ENCODE measurements around the gene CATSPERE. TPM values are rescaled to one million over a fixed set of nuclear protein-coding genes. Genes with fewer than 3 reads are reported as not detected.
"Not testable (repeated sequence)": the region's sequence is repeated elsewhere in the genome, so short reads cannot be mapped to it uniquely, and the experiment has no call there.

The CATSPERE gene
- total RNA-seq, 1 donor, result 0.94 TPM

DNA sequence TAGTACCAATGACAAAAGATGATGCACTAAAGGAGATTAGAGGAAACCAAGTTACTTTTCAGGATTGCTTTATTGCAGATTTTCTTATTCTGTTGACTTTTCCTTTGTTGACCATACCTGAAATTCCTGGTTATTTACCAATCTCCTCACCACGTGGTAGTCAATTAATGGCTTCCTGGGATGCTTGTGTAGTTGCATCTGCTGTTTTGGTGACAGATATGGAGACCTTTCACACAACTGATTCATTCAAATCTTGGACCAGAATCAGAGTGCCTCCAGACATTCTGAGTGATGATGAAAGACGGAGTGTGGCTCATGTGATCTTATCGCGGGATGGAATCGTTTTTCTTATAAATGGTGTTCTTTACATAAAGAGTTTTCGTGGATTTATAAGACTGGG lies 91.3 kb downstream of the CATSPERE start:
- Histone ChIP-seq H3K9me3 (ENCODE audit: low read depth, low read length) (peaks cover 9% of the 10 kb centered on the region), H3K4me3 (ENCODE audit: low read length) (no peak overlapping the region), H3K4me1 (ENCODE audit: insufficient read depth, low read length) (no peaks in the 10 kb centered on the region), H3K27me3 (ENCODE audit: insufficient read depth, low read length) (no peaks in the 10 kb centered on the region)

DNA sequence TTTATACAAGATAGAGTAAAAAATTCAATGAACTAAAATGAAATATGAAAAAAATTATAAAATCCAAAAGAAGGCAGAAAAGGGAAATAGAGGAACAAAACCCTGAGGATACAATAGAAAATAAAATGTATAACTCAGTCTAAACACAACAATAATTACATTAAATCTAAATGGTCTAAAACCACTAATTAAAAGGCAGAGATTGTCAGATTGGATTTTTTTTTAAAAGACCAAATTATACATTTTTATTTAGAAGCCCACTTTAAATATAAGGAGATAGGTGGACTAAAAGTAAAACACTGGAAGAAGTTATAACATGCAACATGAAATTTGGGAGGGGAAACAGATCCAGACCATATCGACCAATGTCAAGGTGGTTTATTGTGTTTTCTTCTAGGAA lies 95.2 kb downstream of the CATSPERE start:
- peaks cover 9% of the 10 kb centered on the region for H3K9me3 ChIP-seq (ENCODE audit: low read depth, low read length)
- H3K27me3 ChIP-seq (ENCODE audit: insufficient read depth, low read length), result no peaks in the 10 kb centered on the region
- H3K4me1 ChIP-seq (ENCODE audit: insufficient read depth, low read length), result no peaks in the 10 kb centered on the region
- no peak overlapping the region for H3K4me3 ChIP-seq (ENCODE audit: low read length)

DNA sequence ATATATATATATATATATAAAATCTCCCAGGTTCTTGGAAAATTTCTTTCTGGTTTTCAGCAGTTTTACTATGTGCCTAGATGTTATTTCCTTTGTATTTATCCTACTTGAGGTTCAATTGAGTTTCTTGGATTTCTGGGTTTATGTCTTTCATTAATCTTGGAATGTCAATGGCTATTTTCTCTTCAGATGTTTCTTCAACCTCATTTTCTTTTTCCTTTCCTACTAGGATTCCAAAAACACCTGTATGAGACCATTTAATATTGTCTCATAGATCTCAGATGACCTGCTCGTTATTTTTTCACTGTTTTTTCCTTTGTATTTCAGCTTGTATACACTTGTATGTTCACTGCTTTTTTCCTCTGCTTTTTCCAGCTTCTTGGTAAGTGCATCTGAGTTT lies 96.5 kb downstream of the CATSPERE start:
- Histone ChIP-seq H3K27me3 (ENCODE audit: insufficient read depth, low read length) (no peaks in the 10 kb centered on the region), H3K4me3 (ENCODE audit: low read length) (no peak overlapping the region), H3K9me3 (ENCODE audit: low read depth, low read length) (peaks cover 9% of the 10 kb centered on the region), H3K4me1 (ENCODE audit: insufficient read depth, low read length) (no peaks in the 10 kb centered on the region)

GRCh38 chr1:244559561-244559960 lies 98.5 kb downstream of the CATSPERE start:
- H3K4me3 ChIP-seq (ENCODE audit: low read length), result no peak overlapping the region
- H3K4me1 ChIP-seq (ENCODE audit: insufficient read depth, low read length), result no peaks in the 10 kb centered on the region
- peaks cover 9% of the 10 kb centered on the region for H3K9me3 ChIP-seq (ENCODE audit: low read depth, low read length)
- no peaks in the 10 kb centered on the region for H3K27me3 ChIP-seq (ENCODE audit: insufficient read depth, low read length)

GRCh38 chr1:244562877-244563276 lies 101.8 kb downstream of the CATSPERE start:
- H3K9me3 ChIP-seq (ENCODE audit: low read depth, low read length); H3K27me3 ChIP-seq (ENCODE audit: insufficient read depth, low read length); H3K4me1 ChIP-seq (ENCODE audit: insufficient read depth, low read length); H3K4me3 ChIP-seq (ENCODE audit: low read length): not testable (repeated sequence)

DNA sequence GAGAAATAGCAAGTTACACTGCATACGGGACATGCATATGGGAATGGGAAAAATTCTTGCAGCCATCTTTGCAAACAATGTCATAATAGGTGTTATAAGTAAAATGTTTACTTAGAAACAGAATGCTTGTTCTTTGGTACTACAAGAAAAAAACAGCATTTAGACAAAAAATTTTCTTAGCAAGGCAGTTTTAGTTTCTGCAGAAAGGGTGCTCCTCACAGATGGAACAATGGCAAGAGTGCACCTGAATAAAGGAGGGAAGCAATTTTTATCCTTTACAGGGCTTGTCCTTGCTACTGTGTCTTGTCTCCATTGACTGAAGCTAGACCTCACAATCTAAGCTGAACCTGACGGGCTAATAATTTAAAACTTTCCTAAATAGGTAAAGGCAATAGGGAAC lies 112.7 kb downstream of the CATSPERE start:
- H3K4me3 ChIP-seq (ENCODE audit: low read length), result no peak overlapping the region
- H3K9me3 ChIP-seq (ENCODE audit: low read depth, low read length), result peaks cover 38% of the 10 kb centered on the region
- H3K4me1 ChIP-seq (ENCODE audit: insufficient read depth, low read length), result no peaks in the 10 kb centered on the region
- H3K27me3 ChIP-seq (ENCODE audit: insufficient read depth, low read length), result no peaks in the 10 kb centered on the region

GRCh38 chr1:244576259-244576892 lies 115.3 kb downstream of the CATSPERE start:
- Histone ChIP-seq H3K4me1 (ENCODE audit: insufficient read depth, low read length) (no peaks in the 10 kb centered on the region), H3K27me3 (ENCODE audit: insufficient read depth, low read length) (no peaks in the 10 kb centered on the region), H3K4me3 (ENCODE audit: low read length) (no peak overlapping the region), H3K9me3 (ENCODE audit: low read depth, low read length) (peaks cover 38% of the 10 kb centered on the region)

GRCh38 chr1:244578205-244578604 lies 117.1 kb downstream of the CATSPERE start:
- not testable (repeated sequence) for H3K4me3 ChIP-seq (ENCODE audit: low read length); H3K27me3 ChIP-seq (ENCODE audit: insufficient read depth, low read length); H3K4me1 ChIP-seq (ENCODE audit: insufficient read depth, low read length)
- peaks cover 38% of the 10 kb centered on the region for H3K9me3 ChIP-seq (ENCODE audit: low read depth, low read length)

DNA sequence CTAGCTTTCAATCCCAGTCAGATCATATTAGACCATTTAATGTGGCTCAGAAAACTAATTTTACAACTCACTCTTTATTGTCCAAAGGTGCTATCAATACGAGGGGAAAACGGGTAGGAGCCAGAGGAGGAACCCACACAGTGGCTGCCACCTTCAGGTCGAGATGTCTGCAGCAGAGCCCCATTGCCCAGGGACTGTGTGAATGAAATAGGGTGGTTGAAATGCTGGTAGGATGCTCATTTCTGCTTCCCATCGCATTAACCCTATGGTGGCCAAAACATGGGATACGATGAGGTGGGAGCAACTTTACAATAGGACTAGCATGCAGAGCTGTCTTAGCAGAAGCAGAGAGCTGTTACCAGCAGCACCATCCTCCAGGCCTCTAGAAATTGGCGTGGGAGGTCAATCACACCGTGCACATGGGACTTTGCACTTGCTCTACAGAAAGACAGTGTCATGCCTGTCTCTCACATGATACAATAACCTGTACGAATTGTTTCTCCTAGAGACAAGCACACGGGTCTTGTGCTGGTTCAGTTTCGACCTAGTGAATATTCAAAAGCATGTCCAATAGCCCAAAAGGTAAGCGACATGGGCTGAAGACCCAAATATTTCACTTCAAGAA lies 122.4 kb downstream of the CATSPERE start:
- Histone ChIP-seq H3K4me3 (ENCODE audit: low read length) (no peak overlapping the region), H3K4me1 (ENCODE audit: insufficient read depth, low read length) (no peaks in the 10 kb centered on the region), H3K9me3 (ENCODE audit: low read depth, low read length) (no peaks in the 10 kb centered on the region), H3K27me3 (ENCODE audit: insufficient read depth, low read length) (no peaks in the 10 kb centered on the region)

- Histone ChIP-seq H3K4me1 (ENCODE audit: insufficient read depth, low read length) (no peaks in the 10 kb centered on the region), H3K9me3 (ENCODE audit: low read depth, low read length) (no peaks in the 10 kb centered on the region), H3K27me3 (ENCODE audit: insufficient read depth, low read length) (no peaks in the 10 kb centered on the region), H3K4me3 (ENCODE audit: low read length) (no peak overlapping the region)
Measured at GRCh38 chr1:244585867-244586266, 124.8 kb downstream of the CATSPERE start.

- Histone ChIP-seq H3K9me3 (ENCODE audit: low read depth, low read length) (no peaks in the 10 kb centered on the region), H3K4me3 (ENCODE audit: low read length) (no peak overlapping the region), H3K27me3 (ENCODE audit: insufficient read depth, low read length) (no peaks in the 10 kb centered on the region), H3K4me1 (ENCODE audit: insufficient read depth, low read length) (no peaks in the 10 kb centered on the region)
Measured at GRCh38 chr1:244590670-244591069, 129.6 kb downstream of the CATSPERE start.

GRCh38 chr1:244598611-244599010 lies 137.5 kb downstream of the CATSPERE start:
- Histone ChIP-seq H3K27me3 (ENCODE audit: insufficient read depth, low read length) (no peaks in the 10 kb centered on the region), H3K4me1 (ENCODE audit: insufficient read depth, low read length) (no peaks in the 10 kb centered on the region), H3K9me3 (ENCODE audit: low read depth, low read length) (no peaks in the 10 kb centered on the region), H3K4me3 (ENCODE audit: low read length) (no peak overlapping the region)

DNA sequence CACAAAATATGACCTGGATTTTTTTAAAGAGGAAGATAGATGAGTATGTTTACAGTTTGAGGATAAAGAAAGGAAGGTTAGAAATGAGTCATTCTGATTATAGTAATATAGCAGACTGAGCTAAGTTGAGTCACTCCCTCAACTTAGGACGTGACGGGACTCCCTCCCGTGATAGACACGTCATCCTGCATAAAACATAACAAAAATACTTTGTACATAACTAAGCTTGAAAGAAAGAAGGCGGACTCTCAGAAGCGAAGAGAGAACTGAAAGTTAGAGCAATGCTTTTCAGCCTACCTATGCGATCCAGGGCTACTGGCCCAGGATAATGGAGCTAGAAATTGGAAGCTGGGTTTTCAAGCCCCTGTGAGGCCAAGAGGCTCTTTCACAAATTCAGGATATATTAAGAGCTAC lies 138.9 kb downstream of the CATSPERE start:
- Histone ChIP-seq H3K9me3 (ENCODE audit: low read depth, low read length) (no peaks in the 10 kb centered on the region), H3K27me3 (ENCODE audit: insufficient read depth, low read length) (no peaks in the 10 kb centered on the region), H3K4me3 (ENCODE audit: low read length) (no peak overlapping the region), H3K4me1 (ENCODE audit: insufficient read depth, low read length) (no peaks in the 10 kb centered on the region)

DNA sequence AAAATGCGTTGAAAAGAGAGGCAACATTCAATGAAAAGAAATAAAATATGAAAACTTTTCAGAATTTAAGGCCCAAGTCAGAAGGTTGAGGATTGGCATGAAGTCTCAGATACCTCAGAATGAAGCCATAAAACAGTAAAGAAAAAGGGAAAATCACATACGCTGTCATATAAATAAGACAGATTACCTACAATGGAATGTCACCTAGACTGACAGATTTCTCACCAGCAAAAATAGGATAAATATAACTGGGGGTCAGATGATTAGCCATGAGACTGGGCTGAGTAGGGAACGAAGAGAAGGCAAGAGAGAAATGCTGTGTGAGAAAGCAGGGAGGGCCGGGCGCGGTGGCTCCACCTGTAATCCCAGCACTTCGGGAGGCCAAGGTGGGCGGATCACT lies 140.3 kb downstream of the CATSPERE start:
- Histone ChIP-seq H3K4me3 (ENCODE audit: low read length) (no peak overlapping the region), H3K4me1 (ENCODE audit: insufficient read depth, low read length) (no peaks in the 10 kb centered on the region), H3K9me3 (ENCODE audit: low read depth, low read length) (no peaks in the 10 kb centered on the region), H3K27me3 (ENCODE audit: insufficient read depth, low read length) (no peaks in the 10 kb centered on the region)

GRCh38 chr1:244603498-244603897 lies 142.4 kb downstream of the CATSPERE start:
- Histone ChIP-seq H3K9me3 (ENCODE audit: low read depth, low read length) (no peaks in the 10 kb centered on the region), H3K4me1 (ENCODE audit: insufficient read depth, low read length) (no peaks in the 10 kb centered on the region), H3K4me3 (ENCODE audit: low read length) (no peak overlapping the region), H3K27me3 (ENCODE audit: insufficient read depth, low read length) (no peaks in the 10 kb centered on the region)

GRCh38 chr1:244605835-244606370 lies 144.8 kb downstream of the CATSPERE start:
- H3K27me3 ChIP-seq (ENCODE audit: insufficient read depth, low read length), result no peaks in the 10 kb centered on the region
- no peaks in the 10 kb centered on the region for H3K9me3 ChIP-seq (ENCODE audit: low read depth, low read length)
- H3K4me3 ChIP-seq (ENCODE audit: low read length), result no peak overlapping the region
- H3K4me1 ChIP-seq (ENCODE audit: insufficient read depth, low read length), result no peaks in the 10 kb centered on the region

Data from mononuclear cell (primary cell).